NOMO-1 treated with DMSO at 0.1 percent for 48 hours (cell line): Measurements from ENCODE around the gene GNG5.
A peak's percentile ranks its signal among the peaks of the same experiment; 100 is the strongest.
"Not testable (repeated sequence)": the region's sequence is repeated elsewhere in the genome, so short reads cannot be mapped to it uniquely, and the experiment has no call there.

Experiments
- DNase-seq: peaks from one replicate; lab custom pipeline; 2025; ENCODE audit not compliant: unreplicated experiment; lab: John Stamatoyannopoulos, UW

Gene GNG5

GRCh38 chr1:84489766-84490165 lies 16.6 kb downstream of the GNG5 start:
- DNase-seq: no peak

GRCh38 chr1:84488107-84488506 lies 18.3 kb downstream of the GNG5 start:
- peak; percentile 26 for DNase-seq

DNA sequence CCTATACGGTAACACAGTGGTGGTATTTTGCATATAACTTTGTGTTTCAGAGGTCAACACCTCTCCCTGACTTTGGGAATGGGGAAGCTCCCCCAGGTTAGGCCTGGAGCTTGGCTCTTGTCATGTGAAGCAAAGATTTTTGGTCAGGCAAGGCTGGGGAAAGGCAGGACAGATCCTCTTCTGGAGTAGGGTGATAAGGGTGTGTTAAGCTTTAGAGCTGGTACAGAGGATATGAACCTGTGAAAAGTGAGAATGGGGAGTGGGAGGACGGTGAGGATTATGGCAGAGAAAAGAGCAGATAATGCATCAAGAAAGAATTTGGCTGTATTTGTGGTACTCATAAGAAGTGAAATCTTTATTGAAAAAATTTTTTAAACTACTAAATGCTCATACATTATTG lies 25.1 kb downstream of the GNG5 start:
- DNase-seq: no peak

- DNase-seq: no peak
Observed at GRCh38 chr1:84480650-84481049, 25.7 kb downstream of the GNG5 start.

DNA sequence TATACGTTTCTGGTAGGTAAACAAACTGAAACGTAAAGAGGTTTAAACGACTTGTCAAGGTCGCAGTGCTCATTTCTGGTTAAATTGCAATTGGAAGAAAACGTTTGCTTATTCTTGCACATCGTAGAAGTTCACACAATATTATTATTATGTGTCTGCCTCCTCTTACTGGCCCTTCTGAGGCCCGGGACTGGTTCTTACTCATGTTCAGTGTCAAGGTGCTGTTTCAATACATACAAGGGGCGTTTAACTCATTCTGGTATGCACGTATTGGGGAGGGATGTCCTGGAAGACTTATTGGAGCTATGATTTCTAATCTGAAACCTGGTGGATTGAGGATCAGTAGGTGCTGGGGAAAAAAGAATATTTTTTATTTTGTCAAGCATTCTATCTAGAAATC lies 26.4 kb downstream of the GNG5 start:
- no peak for DNase-seq

- peak; percentile 81 for DNase-seq
Observed at GRCh38 chr1:84478876-84479868, 27.2 kb downstream of the GNG5 start, which contains the start of gene RPF1. TSS of gene RPF1 (plus strand) at chr1:84479266. CDS start at chr1:84479282, 16 bp downstream.

DNA sequence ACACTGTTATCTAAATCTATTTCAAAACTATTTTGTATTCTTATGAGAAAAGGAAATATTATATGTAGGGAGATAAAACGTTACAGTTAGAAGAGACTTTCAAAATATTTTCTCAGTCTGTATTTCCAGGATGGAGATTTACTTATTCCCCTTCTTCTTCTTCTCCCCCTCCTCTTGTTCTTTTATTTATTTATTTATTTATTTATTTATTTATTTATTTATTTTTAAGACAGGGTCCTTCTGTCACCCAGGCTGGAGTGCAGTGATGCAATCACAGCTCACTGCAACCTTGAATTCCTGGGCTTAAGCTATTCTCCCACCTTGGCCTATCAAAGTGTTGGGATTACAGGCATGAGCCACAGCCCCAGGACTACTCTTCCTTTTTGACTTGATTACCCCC lies 30.2 kb downstream of the GNG5 start:
- DNase-seq: no peak

DNA sequence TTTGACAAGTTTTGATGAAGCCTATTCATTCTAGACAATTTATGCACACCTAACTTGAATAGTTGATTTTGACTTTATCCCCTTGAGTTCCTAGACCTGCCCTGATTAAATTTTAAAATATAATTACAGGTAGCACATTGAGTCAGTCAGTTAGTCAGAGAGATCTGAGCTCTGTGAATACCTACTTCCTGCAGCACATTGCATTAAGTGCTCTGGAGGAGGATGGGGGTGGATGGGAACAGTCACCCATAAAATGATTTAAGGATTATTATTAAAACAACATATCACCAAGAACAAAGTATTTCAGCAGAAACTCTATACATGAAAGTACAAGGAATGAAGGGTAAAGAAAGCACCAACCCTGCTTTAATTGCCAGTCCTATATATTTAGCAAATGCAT lies 39.1 kb downstream of the GNG5 start:
- no peak for DNase-seq

DNA sequence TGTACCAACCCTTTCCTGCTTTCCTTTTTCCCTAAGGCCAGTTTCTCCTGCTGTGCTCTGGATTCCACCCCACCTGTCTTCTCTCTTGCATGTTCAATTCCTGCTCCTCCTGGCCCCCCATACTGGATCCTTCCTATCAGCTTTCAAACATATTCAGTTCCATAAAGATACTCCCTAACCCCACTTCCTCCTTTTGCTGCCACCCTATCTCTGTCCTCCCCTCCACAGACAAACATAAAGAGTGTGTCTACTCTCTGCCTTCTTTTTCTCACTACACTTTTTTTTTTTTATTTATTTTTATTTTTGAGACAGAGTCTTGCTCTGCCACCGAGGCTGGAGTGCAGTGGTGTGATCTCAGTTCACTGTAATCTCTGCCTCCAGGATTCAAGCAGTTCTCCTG lies 44.3 kb downstream of the GNG5 start:
- peak; percentile 30 for DNase-seq

DNA sequence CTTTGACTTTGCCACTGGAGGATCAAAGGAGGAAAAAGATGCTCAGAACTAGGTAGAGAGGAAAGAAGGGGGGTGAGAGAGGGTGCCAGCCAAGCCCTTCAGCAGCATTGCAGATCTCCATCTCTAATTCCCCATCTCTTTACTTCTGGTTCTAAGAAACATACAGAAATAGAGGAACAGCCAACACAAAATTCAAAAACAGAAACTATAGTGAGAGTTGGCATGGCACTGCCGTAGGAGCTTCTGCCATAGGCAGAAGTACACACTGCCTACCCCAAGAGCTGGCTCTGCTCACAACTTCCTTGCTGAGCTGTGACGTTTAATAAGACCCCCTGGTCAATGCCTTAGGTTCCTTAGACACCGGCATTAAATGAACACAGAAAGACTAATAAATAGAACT lies 53.9 kb downstream of the GNG5 start:
- DNase-seq: no peak

DNA sequence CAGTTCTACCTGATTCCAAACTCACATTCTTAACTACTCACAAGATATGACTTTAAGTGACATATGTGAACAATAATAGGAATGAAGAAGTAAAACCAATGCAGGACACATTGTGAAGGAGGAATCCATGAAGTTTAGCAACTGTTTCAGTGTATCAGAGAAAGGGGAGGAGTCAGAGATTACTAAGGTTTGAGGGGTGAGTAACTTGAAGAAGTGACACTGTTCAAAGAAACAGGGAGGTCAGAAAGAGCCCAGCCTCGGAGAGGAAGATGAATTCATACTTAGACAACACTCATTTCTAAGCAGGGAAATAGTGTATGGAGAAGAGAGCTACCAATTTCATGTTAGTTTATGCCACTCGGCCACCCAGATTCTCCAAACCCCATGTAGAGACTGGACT lies 55.5 kb downstream of the GNG5 start:
- peak; percentile 95 for DNase-seq

GRCh38 chr1:84448704-84449103 lies 57.7 kb downstream of the GNG5 start:
- DNase-seq: not testable (repeated sequence)
